A673 (cell line): ENCODE data around the gene CNOT8. TPM values are rescaled to one million over a fixed set of nuclear protein-coding genes. Genes with fewer than 3 reads are reported as not detected.

Source experiments
- BruUV-seq: library from RNA; stranded (reverse); fragments of 400-500 nt; replicated peaks from 2 replicates; lab custom pipeline; 2021; lab: Mats Ljungman, UMichigan
- CTCF ChIA-PET: fragments of 300-600 bp; sonication (Branson Sonifier 250); formaldehyde crosslinking; loops from one replicate; lab custom pipeline; 2022; ENCODE audit warnings: antibody characterized with exemption; lab: Charles Lee
- POLR2A ChIA-PET: fragments of 300-600 bp; sonication (Branson Sonifier 250); formaldehyde crosslinking; loops from one replicate; lab custom pipeline; 2022; ENCODE audit warnings: antibody characterized with exemption; ENCODE audit not compliant: low non-redundant PET; lab: Charles Lee
- DNase-seq: peaks from one replicate; pipeline ENCODE4 v3.0.0-alpha.2; 2015; ENCODE audit warnings: low spot score
- H3K27ac ChIP-seq: fragments of 200-600 bp; sonication (generic); 2 replicates; pipeline ENCODE4 v1.5.1; 2016; ENCODE audit warnings: mixed run types, low read depth, mild to moderate bottlenecking, mixed read lengths, antibody characterized with exemption, low read length; ENCODE audit not compliant: poor library complexity, severe bottlenecking
- H3K27me3 ChIP-seq: fragments of 200-600 bp; sonication (generic); replicated peaks from 2 replicates; pipeline ENCODE4 v1.6.1; 2017; ENCODE audit warnings: mixed run types, low read depth, mild to moderate bottlenecking, mixed read lengths, antibody characterized with exemption, low read length; ENCODE audit not compliant: insufficient read depth, poor library complexity
- H3K36me3 ChIP-seq: fragments of 200-600 bp; sonication (generic); 2 replicates; pipeline ENCODE4 v1.6.1; 2016; ENCODE audit warnings: mixed run types, mild to moderate bottlenecking, mixed read lengths, antibody characterized with exemption, low read length; ENCODE audit not compliant: insufficient read depth, poor library complexity, severe bottlenecking
- H3K4me1 ChIP-seq: fragments of 200-600 bp; sonication (generic); 2 replicates; pipeline ENCODE4 v1.6.1; 2017; ENCODE audit warnings: mixed run types, mild to moderate bottlenecking, mixed read lengths, antibody characterized with exemption, low read length; ENCODE audit not compliant: insufficient read depth, poor library complexity, severe bottlenecking
- H3K4me3 ChIP-seq: fragments of 200-600 bp; sonication (generic); 2 replicates; pipeline ENCODE4 v1.5.1; 2016; ENCODE audit warnings: low read depth, mixed run types, mild to moderate bottlenecking, mixed read lengths, low read length; ENCODE audit not compliant: poor library complexity, severe bottlenecking
- H3K9me3 ChIP-seq: fragments of 200-600 bp; sonication (generic); 2 replicates; pipeline ENCODE4 v1.6.1; 2016; ENCODE audit warnings: mixed run types, low read depth, mild to moderate bottlenecking, mixed read lengths, antibody characterized with exemption, low read length; ENCODE audit not compliant: poor library complexity, severe bottlenecking
- EZH2 ChIP-seq: fragments of 200-600 bp; sonication (generic); IDR thresholded peaks from 2 replicates; pipeline ENCODE4 v1.6.1; 2017; ENCODE audit warnings: borderline replicate concordance, low read depth, mild to moderate bottlenecking, mixed read lengths, antibody characterized with exemption, low read length; ENCODE audit not compliant: poor library complexity, severe bottlenecking
- intact Hi-C: fragments of 100-400 bp; cut with micrococcal nuclease; formaldehyde crosslinking; loops from one replicate; pipeline ENCODE4 v1.10.0; 2022; ENCODE audit not compliant: unreplicated experiment
- total RNA-seq: library from RNA; stranded (reverse); gene quantifications from 2 replicates; pipeline ENCODE4 v1.2.3, GENCODE V29; 2021
- TF ChIP-seq, protein P1 (sequence below): fragments of 300-800, 200-600 bp; sonication (generic); conservative IDR thresholded peaks from 2 replicates; pipeline ENCODE4 v1.5.1; 2017; ENCODE audit warnings: low read depth, mild to moderate bottlenecking, antibody characterized with exemption, low read length, moderate library complexity, mixed read lengths

Gene CNOT8
- total RNA-seq, 1 experiment from 2014 or later, result 45.2 TPM

GRCh38 chr5:154815684-154816247 is 42.7 kb upstream of the CNOT8 start:
- ChIA-PET CTCF (no interaction called here), POLR2A (no interaction called here)
- H3K4me3 ChIP-seq, result no peak overlapping the region
- intact Hi-C loops, result no loop called here
- H3K4me1 ChIP-seq, result no peaks in the 10 kb centered on the region
- H3K9me3 ChIP-seq, result no peaks in the 10 kb centered on the region
- no peak overlapping the region for H3K27ac ChIP-seq
- no peak for DNase-seq
- H3K36me3 ChIP-seq, result peaks cover 68% of the 10 kb centered on the region
- H3K27me3 ChIP-seq, result no peaks in the 10 kb centered on the region
- TF ChIP-seq, protein P1, sequence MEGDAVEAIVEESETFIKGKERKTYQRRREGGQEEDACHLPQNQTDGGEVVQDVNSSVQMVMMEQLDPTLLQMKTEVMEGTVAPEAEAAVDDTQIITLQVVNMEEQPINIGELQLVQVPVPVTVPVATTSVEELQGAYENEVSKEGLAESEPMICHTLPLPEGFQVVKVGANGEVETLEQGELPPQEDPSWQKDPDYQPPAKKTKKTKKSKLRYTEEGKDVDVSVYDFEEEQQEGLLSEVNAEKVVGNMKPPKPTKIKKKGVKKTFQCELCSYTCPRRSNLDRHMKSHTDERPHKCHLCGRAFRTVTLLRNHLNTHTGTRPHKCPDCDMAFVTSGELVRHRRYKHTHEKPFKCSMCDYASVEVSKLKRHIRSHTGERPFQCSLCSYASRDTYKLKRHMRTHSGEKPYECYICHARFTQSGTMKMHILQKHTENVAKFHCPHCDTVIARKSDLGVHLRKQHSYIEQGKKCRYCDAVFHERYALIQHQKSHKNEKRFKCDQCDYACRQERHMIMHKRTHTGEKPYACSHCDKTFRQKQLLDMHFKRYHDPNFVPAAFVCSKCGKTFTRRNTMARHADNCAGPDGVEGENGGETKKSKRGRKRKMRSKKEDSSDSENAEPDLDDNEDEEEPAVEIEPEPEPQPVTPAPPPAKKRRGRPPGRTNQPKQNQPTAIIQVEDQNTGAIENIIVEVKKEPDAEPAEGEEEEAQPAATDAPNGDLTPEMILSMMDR, result no peak
- no peak for TF ChIP-seq EZH2
- BruUV-seq, result no TSS peak

GRCh38 chr5:154816891-154817492 is 41.4 kb upstream of the CNOT8 start:
- Histone ChIP-seq H3K9me3 (no peaks in the 10 kb centered on the region), H3K27ac (no peak overlapping the region), H3K36me3 (peaks cover 56% of the 10 kb centered on the region), H3K27me3 (no peaks in the 10 kb centered on the region), H3K4me1 (no peaks in the 10 kb centered on the region), H3K4me3 (no peak overlapping the region)
- intact Hi-C loops, result no loop called here
- DNase-seq, result no peak
- TF ChIP-seq, protein P1, result no peak
- TF ChIP-seq EZH2, result no peak
- ChIA-PET POLR2A (interaction anchor here (0.6 kb wide), 1 partner anchor 455 kb away, joined by 8 read pairs; no protein-coding TSS in a partner anchor), CTCF (no interaction called here)
- TSS peak; percentile 36 for BruUV-seq

GRCh38 chr5:154817815-154818214 is 40.6 kb upstream of the CNOT8 start:
- Histone ChIP-seq H3K27me3 (no peaks in the 10 kb centered on the region), H3K4me3 (no peak overlapping the region), H3K9me3 (no peaks in the 10 kb centered on the region), H3K27ac (no peak overlapping the region), H3K4me1 (no peaks in the 10 kb centered on the region), H3K36me3 (peaks cover 51% of the 10 kb centered on the region)
- no TSS peak for BruUV-seq
- POLR2A ChIA-PET, result no interaction called here
- CTCF ChIA-PET, result no interaction called here
- TF ChIP-seq, protein P1, result no peak
- TF ChIP-seq EZH2, result no peak
- intact Hi-C loops, result no loop called here
- no peak for DNase-seq
